GM21717 (cell line): ENCODE data around the gene ZNF805.
"Not testable (repeated sequence)": the region's sequence is repeated elsewhere in the genome, so short reads cannot be mapped to it uniquely, and the experiment has no call there.

ENCODE experiments used
- ATAC-seq: cut with Tn5 transposase; IDR thresholded peaks from one replicate; pipeline ENCODE4 v1.9.1; 2021; ENCODE audit warnings: mild to moderate bottlenecking, moderate library complexity; ENCODE audit not compliant: unreplicated experiment

The ZNF805 gene

DNA sequence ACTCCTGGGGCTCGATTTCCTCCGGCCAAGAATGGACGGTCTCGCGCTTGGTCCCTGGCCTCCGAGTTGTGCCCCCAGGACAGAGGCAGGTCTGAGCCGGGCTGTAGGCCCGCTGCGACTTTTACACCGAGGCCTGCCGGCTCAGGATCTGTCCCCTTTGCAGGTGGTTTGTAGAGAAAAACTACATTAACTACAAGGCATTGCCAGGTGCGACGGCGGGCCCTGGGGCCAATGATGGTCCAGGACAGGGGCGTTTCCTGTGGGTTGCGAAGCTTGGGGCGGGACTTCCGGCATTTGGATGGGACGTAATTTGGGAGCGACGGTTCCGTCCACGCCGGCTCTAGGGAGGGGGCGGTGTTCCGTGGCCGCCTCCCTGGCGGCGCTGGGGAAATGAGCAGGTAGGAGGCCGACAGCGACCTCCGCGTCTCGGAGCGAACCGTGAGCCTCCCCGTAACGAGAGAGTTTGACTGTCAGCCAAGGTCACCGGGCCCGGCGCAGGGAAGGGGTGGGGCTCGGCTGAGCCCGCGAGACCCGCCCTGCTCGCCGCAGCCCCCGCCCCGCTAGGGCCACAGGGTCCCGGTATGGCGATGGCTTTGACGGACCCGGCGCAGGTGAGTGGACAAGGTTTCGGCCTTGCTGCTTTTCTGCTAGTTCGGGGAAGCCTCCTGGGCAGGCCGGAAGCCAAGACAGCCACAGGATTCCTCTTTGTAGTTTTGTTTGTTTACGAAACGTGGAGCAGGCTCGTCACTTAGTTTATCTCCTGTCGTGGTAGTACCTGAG lies at the start of gene ZNF805:
ZNF805 (plus strand) TSS at position 322 of the 780 bp plus-strand sequence; CDS start at position 582, 260 bp downstream.
- ATAC-seq: peak; percentile 85

DNA sequence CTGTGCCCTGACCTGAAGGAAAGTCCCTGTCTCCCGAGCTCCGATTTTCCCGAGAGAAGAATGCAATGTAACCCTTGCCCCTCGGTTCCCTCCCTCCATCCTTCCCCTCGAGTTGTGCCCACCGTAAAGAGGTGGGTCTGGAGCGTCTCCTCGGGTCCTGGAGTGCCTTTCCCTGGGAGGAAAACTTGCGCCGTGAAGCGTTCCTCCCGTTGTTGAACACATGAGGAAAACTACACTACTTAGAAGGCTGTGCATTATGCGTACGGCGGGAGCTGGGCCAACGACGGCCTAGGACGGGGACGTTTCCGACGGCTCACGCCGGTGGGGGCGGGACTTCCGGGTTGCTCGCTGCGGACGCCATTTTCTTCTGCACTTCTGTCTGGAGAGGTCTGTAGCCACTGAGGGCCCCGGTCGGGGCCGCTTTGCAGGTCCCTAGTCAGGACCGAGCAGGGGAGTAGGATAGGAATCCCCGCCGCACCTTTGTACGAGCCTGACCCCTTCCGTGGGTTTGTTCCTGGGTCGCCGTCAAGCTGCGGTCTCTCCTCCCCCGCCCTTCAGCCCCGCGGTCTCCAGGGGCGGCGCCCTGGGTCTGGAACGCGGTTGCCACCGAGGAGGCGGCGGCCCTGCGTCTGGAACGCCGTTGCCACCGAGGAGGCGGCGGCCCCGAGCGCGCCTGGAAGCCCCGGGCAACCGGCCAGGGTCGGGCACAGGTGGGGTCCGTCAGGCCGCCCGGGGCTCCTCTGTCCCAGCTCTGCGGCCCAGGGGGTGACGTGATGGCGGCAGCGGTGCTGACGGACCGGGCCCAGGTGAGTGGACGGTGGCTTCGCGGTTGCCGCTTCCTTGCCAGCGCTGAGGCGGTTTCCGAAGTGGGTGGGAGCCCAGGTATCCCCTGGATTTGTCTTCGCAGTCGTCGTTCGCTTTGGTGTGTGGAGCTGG lies 49.0 kb upstream of the ZNF805 start, which contains the start of gene ZNF264:
ZNF264 (plus strand) TSS at position 360 of the 936 bp plus-strand sequence; CDS start at position 774, 414 bp downstream.
- peak; percentile 96 for ATAC-seq

GRCh38 chr19:57192077-57192420 lies 48.4 kb upstream of the ZNF805 start:
- no peak for ATAC-seq

GRCh38 chr19:57192993-57193392 lies 47.4 kb upstream of the ZNF805 start:
- ATAC-seq: no peak

- ATAC-seq: not testable (repeated sequence)
These were observed 42.6 kb upstream of the ZNF805 start for GRCh38 chr19:57197874-57198273.

DNA sequence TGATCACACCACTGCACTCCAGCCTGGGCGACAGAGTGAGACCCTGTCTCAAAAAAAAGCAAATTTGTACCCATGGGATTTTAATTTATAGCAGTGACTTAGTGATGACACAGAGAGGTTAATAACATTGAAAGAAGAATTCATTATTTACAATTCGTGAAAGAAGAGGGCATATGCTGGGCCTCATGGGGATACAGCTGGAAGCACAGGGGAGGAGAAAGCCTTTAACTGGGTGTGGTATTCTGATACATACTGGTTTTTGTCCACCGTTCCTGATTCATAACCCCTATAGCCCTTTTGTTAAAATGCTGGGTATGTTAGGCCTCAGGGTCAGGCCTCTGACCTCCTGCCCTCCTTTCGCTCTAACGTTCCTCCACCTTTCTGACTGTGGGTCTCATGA lies 38.3 kb upstream of the ZNF805 start:
- ATAC-seq: no peak

GRCh38 chr19:57210381-57210780 lies 30.1 kb upstream of the ZNF805 start:
- no peak for ATAC-seq

DNA sequence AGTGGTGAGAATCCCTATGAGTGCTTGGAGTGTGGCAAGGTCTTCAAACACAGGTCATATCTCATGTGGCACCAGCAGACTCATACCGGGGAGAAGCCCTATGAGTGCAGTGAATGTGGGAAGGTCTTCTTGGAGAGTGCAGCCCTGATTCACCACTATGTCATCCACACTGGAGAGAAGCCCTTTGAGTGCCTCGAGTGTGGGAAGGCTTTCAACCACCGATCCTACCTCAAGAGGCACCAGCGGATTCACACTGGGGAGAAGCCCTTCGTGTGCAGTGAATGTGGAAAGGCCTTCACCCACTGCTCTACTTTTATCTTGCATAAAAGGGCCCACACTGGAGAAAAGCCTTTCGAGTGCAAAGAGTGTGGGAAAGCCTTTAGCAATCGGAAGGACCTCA lies 28.3 kb upstream of the ZNF805 start:
- ATAC-seq: no peak

DNA sequence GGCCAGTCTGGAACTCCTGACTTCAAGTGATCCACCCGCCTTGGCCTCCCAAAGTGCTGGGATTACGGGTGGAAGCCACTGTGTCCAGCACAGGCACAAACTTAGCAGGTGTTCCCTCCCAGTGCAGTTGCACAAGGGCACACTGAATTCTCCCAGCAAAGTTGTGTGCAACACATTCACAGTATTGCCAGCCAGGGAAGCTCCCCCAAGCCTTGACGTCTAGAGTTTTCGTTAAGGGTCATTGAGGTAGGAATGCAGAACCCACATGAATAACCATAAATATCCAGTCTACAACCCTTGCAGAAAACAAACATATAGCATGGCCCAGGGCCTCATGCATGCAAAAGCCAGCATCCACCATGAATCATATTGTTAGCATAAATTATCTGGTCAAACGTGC lies 12.9 kb upstream of the ZNF805 start:
- ATAC-seq: no peak

DNA sequence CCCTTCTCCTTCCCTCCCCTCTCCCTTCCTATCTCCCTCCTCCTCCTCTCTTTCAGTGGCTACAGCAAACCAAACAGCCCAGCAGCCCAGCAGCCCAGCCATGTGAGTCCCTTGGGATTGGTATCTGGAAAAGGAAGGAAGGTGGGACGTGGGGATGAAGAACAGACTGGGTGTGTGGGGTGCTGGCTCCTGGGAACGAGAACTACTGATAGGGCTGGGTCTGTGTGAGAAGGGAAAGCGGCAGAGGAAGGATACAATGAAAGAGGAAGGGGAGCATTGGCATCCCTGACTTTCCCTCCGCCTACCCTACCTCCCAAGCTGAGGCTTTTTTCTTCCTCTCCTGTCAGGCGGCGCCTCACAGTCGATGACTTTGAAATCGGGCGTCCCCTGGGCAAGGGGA lies 8.7 kb upstream of the ZNF805 start:
- no peak for ATAC-seq

- no peak for ATAC-seq
These were observed 7.2 kb upstream of the ZNF805 start for GRCh38 chr19:57233207-57233606.

GRCh38 chr19:57239982-57240310 lies 486 bp upstream of the ZNF805 start:
- ATAC-seq: no peak

- no peak for ATAC-seq
These were observed 744 bp downstream of the ZNF805 start for GRCh38 chr19:57241176-57241575.

- ATAC-seq: no peak
These were observed 2.4 kb downstream of the ZNF805 start for GRCh38 chr19:57242821-57243220.

- no peak for ATAC-seq
These were observed 4.1 kb downstream of the ZNF805 start for GRCh38 chr19:57244513-57244912.

DNA sequence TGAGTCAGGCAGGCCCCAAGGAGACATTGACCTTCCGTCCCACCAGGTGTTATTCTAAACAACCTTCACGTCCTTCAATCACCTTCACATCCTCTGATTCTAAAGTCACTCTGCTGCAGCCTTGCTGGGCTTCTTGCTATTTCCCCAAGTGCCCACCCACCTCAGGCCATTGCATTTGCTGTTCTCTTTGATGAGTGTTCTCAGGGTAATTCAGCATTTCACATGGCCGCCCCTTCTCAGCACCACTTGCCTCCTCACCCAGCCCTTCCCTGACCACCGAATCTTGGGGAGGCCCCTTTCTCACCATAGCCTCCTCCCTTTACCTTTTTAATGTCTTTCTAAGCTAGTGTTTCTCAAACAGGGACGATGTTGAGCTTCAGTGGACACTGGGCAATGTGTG lies 4.6 kb downstream of the ZNF805 start:
- no peak for ATAC-seq

DNA sequence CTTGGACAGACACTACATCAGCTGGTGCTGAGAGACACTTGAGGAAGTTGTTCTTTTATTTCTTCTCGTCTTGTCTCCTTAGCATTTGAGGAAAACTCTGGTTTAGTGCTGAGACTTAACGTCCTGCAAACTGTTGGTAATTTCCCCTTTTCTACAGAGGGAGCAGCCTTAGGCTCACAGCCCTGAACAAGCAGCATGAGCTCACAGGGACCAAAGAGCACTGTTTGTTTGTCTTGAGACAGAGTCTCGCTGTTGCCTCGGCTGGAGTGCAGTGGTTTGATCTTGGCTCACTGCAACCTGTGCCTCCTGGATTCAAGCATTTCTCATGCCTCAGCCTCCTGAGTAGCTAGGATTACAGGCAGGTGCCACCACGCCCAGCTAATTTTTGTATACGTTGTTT lies 5.5 kb downstream of the ZNF805 start:
- no peak for ATAC-seq

DNA sequence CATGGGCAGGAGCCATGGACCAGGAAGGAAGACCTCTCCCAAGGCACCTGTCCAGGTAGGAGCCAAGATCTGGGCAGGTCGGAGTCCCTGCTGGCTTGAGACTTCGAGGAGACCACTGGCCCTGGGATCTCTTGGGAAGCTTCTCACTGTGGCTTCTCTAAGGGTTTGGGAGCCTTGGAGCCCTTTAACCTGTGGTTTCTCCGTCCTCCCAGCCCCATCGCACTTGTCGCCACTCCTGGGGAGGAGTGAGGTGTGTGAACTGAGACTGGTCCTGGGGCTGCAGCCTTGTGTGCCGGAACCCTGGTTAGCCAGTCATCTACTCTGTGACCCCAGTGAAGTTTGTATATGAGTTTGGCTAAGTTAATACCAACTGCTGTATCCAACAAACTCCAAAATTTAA lies 8.2 kb downstream of the ZNF805 start:
- ATAC-seq: no peak

- no peak for ATAC-seq
These were observed 8.9 kb downstream of the ZNF805 start for GRCh38 chr19:57249329-57249728.

GRCh38 chr19:57253767-57254166 lies 13.3 kb downstream of the ZNF805 start:
- ATAC-seq: not testable (repeated sequence)

GRCh38 chr19:57262044-57262443 lies 21.6 kb downstream of the ZNF805 start:
- ATAC-seq: no peak

DNA sequence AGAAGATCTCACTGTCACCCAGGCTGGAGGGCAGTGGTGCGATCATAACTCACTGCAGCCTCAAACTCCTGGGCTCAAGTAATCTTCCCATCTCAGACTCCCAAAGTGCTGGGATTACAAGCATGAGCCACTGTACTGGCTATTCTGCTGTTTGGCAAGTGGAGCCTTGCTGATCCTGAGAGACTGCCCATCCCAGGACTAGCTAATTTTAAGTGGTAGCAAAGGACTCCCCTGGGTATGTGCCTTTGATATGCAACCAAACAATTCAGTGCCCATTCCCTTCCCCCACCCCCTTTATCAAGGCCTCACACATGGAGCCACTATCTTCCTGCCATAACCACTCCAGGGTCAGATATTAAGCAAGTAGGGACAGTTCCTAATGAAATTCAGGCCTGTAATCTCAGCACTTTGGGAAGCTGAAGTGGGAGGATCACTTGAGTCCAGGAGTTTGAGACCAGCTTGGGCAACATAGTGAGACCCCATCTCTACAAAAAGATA lies 22.9 kb downstream of the ZNF805 start:
- ATAC-seq: no peak
